GM18909 (cell line): ENCODE results near the gene LINGO3.

Source experiments
- ATAC-seq: cut with Tn5 transposase; IDR thresholded peaks from one replicate; pipeline ENCODE4 v1.9.1; 2021; ENCODE audit warnings: mild to moderate bottlenecking; ENCODE audit not compliant: unreplicated experiment, poor library complexity

The LINGO3 gene

DNA sequence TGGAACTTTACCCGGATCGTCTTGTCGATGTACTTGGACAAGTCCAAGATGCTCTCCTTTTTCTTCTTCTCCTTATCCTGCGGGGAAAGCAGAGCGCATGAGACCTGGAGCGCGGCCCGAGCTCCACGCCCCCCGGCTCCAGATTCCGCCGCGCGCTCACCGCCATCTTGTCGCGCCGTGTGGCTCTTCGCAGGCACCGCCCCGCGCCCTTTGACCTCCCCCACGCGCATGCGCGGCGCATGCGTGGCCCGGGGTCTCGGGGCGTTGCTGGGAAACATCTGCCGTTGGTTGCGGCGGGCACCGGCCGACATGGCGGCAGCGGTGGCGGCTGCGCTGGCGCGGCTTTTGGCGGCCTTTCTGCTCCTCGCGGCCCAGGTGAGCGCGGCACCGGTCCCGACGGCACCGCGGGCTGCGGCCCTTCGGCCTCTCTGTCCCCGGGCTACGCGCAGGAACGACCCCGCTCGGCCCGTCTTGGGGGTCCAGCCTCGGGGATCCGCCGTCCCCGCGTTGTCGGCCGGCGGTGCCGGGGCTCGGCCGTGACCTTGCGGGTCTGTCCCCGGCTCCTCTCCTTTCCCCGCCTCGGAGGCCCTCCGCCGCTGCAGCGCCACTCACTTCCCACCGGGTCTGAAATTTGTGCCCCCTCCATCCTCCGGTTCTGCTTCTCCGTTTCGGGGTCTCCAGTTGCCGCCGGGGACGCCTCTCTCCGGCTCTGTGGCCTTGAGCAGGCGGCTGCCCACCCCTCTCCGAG lies 20.6 kb upstream of the LINGO3 start, which contains the start of the genes LSM7 and SPPL2B:
TSS of gene LSM7 (minus strand) at position 186 of the 748 bp plus-strand sequence. CDS start at position 166, 20 bp downstream.
TSS of gene SPPL2B (plus strand) at position 284 of the 748 bp plus-strand sequence. CDS start at position 310, 26 bp downstream.
- ATAC-seq = peak; percentile 55

DNA sequence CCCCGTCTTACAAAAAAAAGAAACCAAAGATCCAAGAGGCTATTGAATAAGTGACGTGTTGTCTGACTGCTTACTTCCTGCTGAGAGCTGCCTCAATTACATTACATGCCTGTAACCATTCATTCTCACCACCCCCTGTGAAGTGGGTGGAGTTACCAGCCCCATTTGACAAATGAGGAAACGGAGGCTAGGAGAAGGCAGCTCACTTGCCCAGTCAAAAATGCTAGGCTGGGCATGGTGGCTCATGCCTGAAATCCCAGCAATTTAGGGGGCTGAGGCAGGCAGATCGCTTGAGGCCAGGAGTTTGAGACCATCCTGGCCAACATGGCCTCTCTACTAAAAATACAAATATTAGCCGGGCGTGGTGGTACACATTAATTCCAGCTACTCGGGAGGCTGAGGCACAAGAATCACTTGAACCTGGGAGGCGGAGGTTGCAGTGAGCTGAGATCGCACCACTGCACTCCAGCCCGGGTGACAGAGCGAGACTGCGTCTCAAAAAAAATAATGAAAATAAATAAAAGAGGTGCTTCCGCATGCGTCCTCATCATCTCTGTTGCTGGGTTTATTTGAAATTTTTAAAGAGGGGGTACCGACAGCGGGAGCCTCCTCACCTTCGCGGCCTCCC lies 19.9 kb upstream of the LINGO3 start:
- ATAC-seq = no peak

DNA sequence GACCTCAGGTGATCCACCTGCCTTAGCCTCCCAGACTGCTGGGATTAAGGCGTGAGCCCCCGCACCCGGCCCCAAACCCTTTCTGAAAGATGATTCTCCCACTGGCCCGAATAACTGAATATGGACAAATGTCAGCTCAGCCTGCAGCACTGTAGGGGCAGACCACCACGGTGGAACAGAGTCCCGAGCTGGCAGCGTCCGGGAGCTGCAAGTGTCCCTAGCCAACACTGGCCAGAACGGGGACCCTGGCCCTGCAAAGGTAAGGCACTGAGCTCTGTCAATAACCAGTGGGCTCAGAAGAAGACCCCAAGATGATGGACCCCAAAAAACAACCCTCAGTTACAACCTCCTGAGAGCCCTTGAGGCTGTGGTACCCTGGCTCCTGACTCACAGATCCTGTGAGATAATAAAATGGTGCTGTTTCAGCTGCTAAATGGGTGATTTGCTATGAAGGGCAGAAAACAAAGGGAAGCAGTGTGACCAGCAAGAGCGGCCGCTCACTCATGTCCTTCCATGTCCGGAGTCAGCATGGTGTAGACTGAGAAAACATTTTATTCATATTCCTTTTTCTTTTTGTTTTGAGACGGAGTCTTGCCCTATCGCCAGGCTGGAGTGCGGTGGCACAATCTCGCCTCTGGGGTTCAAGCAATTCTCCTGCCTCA lies 18.9 kb upstream of the LINGO3 start:
- ATAC-seq = no peak

DNA sequence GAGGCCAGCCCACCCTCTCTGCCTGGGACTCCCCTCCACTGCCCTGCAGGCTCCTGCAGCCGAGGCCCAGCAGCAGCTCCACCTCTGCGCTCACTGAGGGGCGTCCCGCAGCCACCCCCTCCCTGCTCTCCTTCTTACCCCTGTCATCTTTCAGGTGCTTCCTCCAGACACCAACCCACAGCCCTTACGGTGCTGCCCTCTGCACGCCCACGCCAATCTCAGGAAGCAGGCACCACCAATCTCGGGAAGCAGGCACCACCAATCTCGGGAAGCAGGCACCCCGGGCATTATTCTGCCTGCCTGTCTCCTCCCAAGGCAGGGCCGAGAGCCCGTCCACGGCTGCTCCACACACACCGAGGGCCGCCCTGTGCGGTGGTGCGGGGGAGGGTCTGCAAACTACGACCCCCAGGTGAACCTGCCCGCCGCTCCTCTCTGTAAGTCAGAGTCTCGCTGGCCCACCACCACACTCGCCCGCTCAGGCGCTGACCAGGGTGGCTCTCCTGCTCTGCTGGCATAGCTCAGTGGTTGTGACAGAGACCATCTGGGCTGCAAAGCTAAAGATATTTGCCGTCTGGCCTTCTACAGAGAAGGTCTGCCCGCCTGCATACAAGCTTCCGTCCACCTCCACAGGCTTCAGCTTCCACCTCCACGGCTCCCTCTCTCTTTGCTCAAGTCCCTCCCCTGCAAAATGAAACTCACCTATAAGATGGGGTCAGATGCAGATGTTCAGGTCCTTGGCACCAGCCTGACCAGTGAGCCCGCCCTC lies 17.5 kb upstream of the LINGO3 start:
- ATAC-seq = no peak

DNA sequence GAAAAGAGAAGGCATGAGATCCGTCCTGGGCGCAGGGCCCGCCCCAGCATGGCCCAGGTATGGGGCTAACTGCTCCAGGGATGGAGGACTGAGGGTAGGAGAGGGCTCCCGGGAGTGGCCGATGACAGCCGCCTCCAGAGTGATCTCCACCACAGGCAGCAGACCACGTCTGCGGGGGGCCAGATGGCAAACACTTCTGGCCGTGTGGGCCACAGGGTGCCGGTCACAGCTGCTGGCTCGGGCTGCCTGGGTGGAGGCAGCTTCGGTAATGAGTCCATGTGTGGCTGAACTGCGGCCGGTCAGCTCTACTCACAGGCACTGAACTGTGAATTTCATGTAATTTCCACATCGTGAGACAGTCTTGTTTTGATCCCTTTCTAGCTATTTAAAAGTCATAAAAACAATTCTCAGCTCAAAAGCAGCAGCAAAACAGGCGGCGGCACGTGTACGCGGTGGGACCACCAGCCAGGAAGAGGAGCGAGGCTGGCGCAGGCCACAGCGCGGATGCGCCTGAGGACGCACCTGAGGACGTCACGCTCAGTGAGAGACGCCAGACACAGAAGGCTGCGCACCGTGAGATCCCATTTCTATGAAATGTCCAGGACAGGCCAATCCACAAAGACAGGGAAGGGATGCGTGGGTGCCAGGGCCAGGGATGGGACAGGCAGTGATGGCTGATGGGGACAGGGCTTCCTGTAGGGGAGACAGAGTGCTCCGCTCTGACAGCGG lies 16.4 kb upstream of the LINGO3 start:
- no peak for ATAC-seq

DNA sequence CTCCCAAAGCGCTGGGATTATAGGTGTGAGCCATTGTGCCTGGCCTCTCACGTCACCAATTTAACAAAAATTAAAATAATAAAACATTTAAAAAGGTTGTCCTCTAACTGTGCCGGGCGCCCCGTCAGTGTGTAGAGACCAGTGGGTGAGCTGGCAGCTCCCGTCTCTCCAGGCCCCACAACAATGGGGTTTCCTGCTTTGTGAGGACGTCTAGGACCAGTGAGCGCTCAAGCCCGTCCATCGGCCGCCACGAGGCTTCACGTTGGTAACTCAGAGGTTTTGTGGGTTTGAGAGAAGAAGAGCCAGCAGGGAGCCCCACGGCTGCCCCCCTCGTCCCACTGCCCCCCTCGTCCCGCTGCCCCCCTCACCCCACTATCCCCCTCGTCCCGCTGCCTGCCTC lies 15.8 kb upstream of the LINGO3 start:
- ATAC-seq = no peak

DNA sequence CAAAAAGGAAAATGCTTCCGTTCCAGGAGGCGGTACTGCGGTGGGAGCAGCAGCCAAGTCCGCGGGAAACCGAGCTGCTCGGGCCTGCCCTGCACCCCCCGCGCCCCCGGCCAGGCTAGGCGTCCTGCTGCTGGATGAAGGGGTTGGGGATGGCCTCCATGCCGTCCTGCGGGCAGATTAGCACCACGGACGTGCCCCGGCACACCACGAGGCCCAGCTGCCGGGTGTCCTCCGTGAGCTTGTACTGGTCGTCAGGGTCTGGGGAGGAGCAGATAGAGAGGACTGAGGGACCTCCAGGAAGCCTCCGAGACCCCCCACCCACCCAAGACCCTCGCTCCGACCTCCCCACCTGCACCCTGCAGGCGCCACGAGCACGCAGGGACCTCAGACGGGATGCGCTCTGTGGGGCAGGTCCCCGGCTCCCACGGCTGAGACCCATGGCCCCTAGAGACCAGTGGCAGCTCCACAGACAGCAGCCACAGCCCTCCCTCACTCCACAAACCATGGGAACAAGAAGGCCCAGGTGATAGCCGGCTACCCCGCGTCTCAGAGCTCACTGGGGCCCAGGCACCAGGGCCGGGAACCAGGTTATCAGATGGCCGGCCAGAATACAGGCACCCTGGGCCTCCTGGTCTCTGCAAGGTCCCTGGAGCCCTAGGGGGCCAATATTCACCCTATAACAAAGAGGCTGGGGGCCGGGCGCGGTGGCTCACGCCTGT lies 13.8 kb upstream of the LINGO3 start:
- ATAC-seq = no peak

DNA sequence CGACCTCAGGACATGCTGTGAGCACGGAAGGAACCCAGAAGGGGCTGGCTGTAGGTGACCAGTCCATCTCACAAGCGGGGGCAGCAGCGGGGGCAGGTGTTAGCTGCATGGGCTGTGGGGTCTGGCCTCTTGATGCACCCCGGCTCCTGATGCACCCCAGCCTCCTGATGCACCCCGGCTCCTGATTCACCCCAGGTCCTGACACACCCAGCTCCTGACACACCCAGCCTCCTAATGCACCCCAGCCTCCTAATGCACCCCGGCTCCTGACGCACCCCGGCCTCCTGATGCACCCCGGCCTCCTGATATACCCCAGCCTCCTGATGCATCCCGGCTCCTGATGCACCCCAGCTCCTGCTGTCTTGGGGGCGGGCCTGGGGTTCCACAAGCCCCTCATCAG lies 13.0 kb upstream of the LINGO3 start:
- no peak for ATAC-seq

DNA sequence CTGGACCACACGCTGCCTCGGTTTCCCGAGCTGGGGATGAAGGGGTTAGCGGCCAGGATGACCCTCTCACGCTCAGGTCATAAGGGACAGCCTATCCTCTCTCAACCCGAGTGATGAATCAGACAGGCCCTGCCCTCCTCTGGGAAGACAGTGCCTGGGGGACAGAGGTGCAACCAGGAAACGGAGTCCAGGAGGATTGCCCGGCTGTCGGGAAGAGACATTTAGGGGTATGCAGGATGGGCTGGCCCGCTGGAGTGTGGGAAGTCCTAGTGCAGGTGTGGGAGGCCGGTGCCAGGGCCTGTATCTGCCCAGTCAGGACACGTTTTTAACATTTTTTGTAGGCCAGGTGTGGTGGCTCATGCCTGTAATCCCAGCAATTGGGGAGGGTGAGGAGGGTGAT lies 12.1 kb upstream of the LINGO3 start:
- ATAC-seq = no peak

DNA sequence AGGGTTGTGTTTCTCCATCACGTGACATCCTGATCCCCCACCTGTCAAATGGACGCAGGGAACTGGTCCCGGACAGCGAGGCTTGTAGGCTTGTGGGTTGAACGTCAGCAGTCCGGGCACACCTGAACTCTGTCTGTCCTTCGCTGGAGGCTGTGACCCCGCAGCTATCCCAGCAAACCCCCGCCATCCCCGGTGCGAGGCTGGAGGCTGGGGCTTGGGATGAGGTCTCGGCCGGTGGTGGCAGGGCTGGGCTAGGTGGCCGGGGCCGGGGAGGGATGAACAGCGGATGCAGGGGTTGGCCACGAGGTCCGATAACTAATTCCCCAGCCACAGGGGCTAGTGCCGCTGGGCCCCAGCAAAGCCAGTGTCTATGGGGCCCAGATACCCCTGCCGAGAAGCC lies 11.6 kb upstream of the LINGO3 start:
- ATAC-seq = no peak

DNA sequence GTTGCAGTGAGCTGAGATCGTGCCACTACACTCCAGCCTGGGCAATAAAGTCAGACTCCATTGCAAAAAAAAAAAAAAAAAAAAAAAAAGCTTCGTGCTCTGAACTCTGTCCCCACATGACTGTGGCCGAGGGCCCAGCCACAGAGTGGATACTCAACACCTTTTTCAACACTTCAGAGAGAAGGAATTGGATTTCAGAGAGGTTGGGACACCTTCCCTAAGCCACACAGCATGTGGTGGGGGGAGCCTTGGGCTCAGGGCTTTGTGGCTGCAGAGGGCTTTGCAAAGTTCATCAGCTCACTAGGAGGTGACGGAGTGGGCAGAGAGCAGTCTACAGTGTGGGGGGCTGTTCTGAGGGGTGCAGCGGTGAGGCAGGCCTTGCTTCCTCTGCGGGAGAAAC lies 11.0 kb upstream of the LINGO3 start:
- no peak for ATAC-seq

DNA sequence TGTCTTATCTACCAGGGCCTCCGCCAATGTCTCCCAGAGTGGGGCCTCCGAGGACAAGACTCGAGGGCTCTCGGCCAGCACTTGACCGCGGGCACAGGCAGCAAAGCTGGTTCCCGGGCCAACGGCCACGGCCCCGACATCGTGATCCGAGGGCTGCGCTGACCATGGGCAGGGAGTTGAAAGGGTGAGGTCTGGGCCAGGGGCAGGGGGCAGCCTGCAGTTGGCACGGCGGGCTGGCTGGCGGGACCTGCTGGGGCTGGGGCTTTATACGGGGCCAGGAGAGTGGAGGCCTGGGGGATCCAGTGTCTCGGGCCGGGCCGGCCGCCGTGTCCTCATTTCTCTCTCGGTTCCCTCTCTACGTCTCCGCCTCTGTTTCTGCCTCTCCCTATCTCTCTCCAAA lies 9.8 kb upstream of the LINGO3 start:
- no peak for ATAC-seq

DNA sequence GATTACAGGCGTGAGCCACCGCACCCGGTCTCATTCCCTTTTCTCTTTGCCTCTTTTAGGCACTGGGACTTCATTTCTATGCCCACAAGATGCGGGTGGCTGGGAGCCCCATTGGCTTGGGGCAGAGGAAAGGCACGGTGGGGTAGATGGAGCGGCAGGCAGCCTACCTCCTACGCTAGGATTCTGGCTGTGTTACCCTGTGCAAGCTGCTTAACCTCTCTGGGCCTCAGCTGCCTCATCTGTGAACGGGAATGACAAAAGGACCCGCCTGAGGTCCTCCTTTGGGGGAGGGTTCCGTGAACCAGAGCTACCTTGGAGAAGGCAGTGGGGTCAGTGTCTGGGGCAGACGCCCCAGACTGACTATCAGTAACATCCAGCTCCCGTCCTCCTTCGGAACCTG lies 9.3 kb upstream of the LINGO3 start:
- no peak for ATAC-seq

DNA sequence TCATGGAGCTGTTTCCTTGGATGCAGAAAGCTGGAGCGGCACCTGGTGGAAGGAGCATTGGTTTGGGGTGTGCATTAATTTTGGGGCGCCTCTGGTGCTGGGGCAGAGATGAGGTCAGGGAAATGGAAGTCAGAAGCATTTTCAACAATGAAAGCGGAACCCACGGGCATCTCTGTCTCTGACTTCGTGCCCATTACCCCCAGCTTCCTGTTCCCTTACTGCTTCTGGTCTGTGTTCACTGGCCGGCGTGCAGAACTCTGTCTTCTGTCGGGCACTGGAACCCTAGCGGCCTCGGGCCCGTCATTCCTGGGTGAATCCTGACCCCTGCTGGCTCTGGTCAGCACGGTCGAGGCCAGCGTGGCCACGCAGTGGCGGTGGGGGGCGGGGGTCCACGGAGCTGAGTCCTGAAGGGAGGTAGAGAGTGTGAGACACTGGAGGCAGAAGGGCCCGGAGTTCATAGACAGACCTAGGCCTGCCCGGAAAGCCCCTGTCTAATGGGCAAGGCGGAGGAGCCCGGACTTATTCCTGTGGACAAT lies 7.9 kb upstream of the LINGO3 start:
- ATAC-seq = no peak

DNA sequence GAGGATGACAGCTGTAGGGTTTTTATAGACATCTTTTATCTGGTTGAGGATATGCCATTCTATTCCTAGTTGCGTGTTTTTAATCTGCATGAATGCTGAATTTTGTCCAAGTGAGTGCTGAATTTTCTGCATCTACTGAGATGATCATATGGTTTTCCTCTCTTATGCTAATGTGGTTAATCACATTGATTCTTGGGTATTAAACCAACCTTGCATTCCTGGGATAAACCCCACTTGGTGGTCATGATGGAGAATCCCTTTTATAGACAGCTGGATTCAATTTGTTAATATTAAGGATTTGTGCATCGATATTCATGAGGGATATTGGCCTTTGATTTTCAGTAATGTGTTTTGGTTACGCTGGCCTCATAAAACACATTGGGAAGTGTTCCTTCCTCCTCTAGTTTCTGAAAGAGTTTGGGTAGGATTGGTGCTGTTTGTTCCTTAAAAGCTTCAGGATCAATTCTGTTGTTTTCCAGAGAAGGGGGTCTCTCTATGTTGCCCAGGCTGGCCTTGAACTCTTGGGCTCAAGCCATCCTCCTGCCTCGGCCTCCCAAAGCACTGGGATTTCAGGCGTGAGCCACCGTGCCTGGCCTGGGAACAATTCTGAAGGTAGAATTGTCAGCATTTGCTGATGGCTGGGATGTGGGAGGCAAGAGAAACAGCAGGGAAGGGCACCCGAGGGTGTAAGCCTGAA lies 7.3 kb upstream of the LINGO3 start:
- no peak for ATAC-seq

DNA sequence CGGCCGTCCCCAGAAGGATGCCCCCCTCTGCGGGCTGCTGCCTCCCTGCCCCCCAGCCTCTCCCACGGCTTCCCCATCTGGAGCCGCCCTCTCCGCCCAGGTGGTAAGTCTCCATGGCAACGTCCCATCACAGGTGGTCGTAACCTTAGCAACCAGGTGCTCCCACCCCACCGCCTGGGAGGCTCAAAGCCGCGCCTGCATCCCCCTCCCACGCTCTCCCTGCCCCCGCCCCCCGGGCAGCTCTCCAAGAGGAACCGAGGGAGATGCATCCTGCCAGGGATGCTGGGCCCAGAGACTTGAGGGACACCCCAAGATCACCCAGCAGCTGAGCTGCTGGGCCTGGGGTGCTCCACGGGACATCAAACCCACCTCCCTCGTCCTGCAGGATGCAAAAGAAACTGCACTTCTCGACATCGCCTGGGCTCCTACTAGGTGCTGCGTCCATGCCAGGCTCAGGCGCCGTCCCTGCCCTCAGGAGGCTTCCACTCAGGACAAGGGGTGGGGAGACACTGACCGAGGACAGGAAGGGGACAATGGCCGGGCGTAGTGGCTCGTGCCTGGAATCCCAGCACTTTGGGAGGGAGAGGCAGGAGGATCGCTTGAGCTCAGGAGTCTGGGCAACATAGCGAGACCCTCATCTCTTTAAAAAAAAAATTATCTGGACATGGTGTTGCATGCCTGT lies 5.0 kb upstream of the LINGO3 start:
- no peak for ATAC-seq

DNA sequence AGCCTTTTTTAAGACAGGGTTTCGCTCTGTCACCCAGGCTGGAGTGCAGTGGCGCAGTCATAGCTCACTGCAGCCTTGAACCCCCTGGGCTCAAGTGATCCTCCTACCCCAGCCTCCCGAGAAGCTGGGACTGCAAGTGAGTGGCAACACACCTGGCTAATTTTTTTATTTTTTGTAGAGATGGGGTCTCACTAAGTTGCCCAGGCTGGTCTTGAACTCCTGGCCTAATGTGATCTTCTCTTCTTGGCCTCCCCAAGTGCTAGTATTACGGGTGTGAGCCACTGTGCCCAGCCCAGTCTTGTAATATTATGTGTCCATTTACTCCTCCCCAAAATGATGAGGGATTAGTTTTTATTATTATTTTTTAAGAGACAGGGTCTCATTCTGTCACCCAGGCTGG lies 3.1 kb upstream of the LINGO3 start:
- ATAC-seq = no peak

DNA sequence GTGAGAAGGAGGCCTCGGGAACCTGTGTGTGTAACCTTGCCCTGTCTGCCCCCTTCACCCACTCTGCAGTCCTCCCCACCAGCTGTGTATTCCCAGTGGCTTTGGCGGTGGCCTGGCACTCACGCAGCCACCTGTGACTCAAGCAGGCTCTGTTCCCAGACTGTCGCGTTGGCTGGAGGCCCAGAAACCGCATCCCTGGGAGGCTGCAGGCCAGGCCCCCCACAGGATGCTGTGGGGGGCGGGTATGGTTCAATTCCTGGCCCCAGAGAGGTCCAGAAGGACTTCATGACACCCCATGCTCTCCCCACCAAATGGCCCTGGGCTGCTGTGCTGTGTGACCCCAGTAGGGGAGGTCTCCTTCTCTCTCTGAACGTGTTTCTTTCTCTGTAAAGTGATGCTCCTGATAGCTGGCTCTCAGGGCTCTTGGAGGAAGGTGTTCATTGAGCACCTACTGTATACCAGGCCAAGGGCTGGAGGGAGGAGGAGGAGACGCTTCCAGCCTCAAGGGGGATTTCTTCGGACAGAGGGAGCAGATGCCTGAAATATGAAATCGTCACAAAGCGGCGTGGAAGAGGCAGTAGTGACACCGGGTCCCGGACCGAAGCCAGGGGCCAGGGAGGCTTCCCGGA lies 1.9 kb upstream of the LINGO3 start:
- no peak for ATAC-seq
